MM.1S (cell line): Measurements from ENCODE around the gene DRC7.
A peak's percentile ranks its signal among the peaks of the same experiment; 100 is the strongest.

Experiments
- DNase-seq: peaks from one replicate; pipeline ENCODE4 v3.0.0-alpha.2; 2015
- H2AFZ ChIP-seq: fragments of 300-600 bp; sonication (generic); 2 replicates; pipeline ENCODE4 v1.6.0; 2016; ENCODE audit warnings: antibody characterized with exemption, low read length
- H3F3A ChIP-seq: fragments of 300-600 bp; sonication (generic); 2 replicates; pipeline ENCODE4 v1.6.1; 2016; ENCODE audit warnings: mild to moderate bottlenecking, antibody characterized with exemption, low read length, moderate library complexity, mixed read lengths; ENCODE audit not compliant: insufficient read depth
- H3K27ac ChIP-seq: fragments of 300-600 bp; sonication (generic); 2 replicates; pipeline ENCODE4 v1.5.1; 2016; ENCODE audit warnings: mild to moderate bottlenecking, low read length
- H3K27me3 ChIP-seq: fragments of 300-600 bp; sonication (generic); replicated peaks from 2 replicates; pipeline ENCODE4 v1.6.0; 2016; ENCODE audit warnings: low read length; ENCODE audit not compliant: insufficient read depth
- H3K36me3 ChIP-seq: fragments of 300-600 bp; sonication (generic); replicated peaks from 2 replicates; pipeline ENCODE4 v1.6.1; 2016; ENCODE audit warnings: mild to moderate bottlenecking, low read length, mixed read lengths; ENCODE audit not compliant: insufficient read depth
- H3K4me1 ChIP-seq: fragments of 300-600 bp; sonication (generic); 2 replicates; pipeline ENCODE4 v1.6.1; 2016; ENCODE audit warnings: low read length, mixed read lengths
- H3K4me2 ChIP-seq: fragments of 300-600 bp; sonication (generic); 2 replicates; pipeline ENCODE4 v1.6.0; 2016; ENCODE audit warnings: low read depth, low read length
- H3K4me3 ChIP-seq: fragments of 300-600 bp; sonication (generic); 2 replicates; pipeline ENCODE4 v1.5.1; 2016; ENCODE audit warnings: low read length, mixed read lengths
- H3K79me2 ChIP-seq: fragments of 300-600 bp; sonication (generic); 2 replicates; pipeline ENCODE4 v1.6.1; 2016; ENCODE audit warnings: mixed run types, low read length, mixed read lengths
- H3K9ac ChIP-seq: fragments of 300-600 bp; sonication (generic); 2 replicates; pipeline ENCODE4 v1.6.1; 2016; ENCODE audit warnings: low read length, mixed read lengths
- H3K9me2 ChIP-seq: fragments of 300-600 bp; sonication (generic); replicated peaks from 2 replicates; pipeline ENCODE4 v1.6.1; 2016; ENCODE audit warnings: mild to moderate bottlenecking, low read length, mixed read lengths; ENCODE audit not compliant: insufficient read depth
- H3K9me3 ChIP-seq: fragments of 300-600 bp; sonication (generic); replicated peaks from 2 replicates; pipeline ENCODE4 v1.6.1; 2016; ENCODE audit warnings: mild to moderate bottlenecking, low read length, mixed read lengths; ENCODE audit not compliant: insufficient read depth
- H4K20me1 ChIP-seq: fragments of 300-600 bp; sonication (generic); 2 replicates; pipeline ENCODE4 v1.6.1; 2016; ENCODE audit warnings: mild to moderate bottlenecking, low read length, moderate library complexity, mixed read lengths; ENCODE audit not compliant: insufficient read depth
- EZH2 ChIP-seq: fragments of 300-600 bp; sonication (generic); optimal IDR thresholded peaks from 2 replicates; pipeline ENCODE3; 2017; ENCODE audit warnings: low read depth, mild to moderate bottlenecking, antibody characterized with exemption, low read length, mixed read lengths
- EZH2phosphoT487 ChIP-seq: fragments of 300-600 bp; sonication (generic); IDR thresholded peaks from 2 replicates; pipeline ENCODE4 v1.6.1; 2018; ENCODE audit warnings: antibody characterized with exemption, low read length
- TF ChIP-seq, protein P1 (sequence below): fragments of 300-600 bp; sonication (generic); IDR thresholded peaks from 2 replicates; pipeline ENCODE4 v1.5.1; 2016; ENCODE audit warnings: antibody characterized with exemption, low read length, mixed read lengths

The DRC7 gene

DNA sequence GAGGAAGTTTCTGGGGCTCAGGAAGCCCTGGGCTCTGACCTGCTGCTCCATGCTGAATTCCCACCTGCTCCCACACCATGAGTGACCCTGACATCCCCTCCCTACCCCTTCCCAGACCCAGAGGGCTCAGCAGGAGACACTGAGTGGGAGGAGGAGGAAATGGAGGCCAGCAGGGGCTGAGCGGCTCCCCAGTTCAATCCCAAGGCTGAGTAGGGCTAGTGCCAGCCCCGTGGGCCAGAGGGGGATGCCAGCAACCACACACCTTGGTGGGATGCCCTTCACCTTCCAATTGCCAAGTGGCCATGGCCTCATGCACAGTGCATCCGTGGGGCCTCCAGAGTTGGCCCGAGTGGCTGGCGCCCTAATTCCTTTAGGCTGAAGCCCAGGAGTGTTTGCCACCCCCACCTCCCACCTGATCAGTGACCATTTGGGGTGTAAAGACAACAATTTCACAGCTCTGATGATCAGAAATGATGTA is 27.5 kb upstream of the DRC7 start:
- no peaks in the 10 kb centered on the region for H3K27me3 ChIP-seq
- no peaks in the 10 kb centered on the region for H3K36me3 ChIP-seq
- no peak overlapping the region for H3K27ac ChIP-seq
- no peaks in the 10 kb centered on the region for H3K79me2 ChIP-seq
- TF ChIP-seq, protein P1, sequence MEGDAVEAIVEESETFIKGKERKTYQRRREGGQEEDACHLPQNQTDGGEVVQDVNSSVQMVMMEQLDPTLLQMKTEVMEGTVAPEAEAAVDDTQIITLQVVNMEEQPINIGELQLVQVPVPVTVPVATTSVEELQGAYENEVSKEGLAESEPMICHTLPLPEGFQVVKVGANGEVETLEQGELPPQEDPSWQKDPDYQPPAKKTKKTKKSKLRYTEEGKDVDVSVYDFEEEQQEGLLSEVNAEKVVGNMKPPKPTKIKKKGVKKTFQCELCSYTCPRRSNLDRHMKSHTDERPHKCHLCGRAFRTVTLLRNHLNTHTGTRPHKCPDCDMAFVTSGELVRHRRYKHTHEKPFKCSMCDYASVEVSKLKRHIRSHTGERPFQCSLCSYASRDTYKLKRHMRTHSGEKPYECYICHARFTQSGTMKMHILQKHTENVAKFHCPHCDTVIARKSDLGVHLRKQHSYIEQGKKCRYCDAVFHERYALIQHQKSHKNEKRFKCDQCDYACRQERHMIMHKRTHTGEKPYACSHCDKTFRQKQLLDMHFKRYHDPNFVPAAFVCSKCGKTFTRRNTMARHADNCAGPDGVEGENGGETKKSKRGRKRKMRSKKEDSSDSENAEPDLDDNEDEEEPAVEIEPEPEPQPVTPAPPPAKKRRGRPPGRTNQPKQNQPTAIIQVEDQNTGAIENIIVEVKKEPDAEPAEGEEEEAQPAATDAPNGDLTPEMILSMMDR: no peak
- TF ChIP-seq EZH2phosphoT487 (no peak), EZH2 (no peak)
- H3F3A ChIP-seq: no peaks in the 10 kb centered on the region
- H3K4me3 ChIP-seq: no peak overlapping the region
- H3K4me2 ChIP-seq: no peak overlapping the region
- no peaks in the 10 kb centered on the region for H4K20me1 ChIP-seq
- H3K4me1 ChIP-seq: no peaks in the 10 kb centered on the region
- no peak for DNase-seq
- H2AFZ ChIP-seq: no peak overlapping the region
- no peak overlapping the region for H3K9ac ChIP-seq
- H3K9me2 ChIP-seq: no peaks in the 10 kb centered on the region
- H3K9me3 ChIP-seq: no peaks in the 10 kb centered on the region

DNA sequence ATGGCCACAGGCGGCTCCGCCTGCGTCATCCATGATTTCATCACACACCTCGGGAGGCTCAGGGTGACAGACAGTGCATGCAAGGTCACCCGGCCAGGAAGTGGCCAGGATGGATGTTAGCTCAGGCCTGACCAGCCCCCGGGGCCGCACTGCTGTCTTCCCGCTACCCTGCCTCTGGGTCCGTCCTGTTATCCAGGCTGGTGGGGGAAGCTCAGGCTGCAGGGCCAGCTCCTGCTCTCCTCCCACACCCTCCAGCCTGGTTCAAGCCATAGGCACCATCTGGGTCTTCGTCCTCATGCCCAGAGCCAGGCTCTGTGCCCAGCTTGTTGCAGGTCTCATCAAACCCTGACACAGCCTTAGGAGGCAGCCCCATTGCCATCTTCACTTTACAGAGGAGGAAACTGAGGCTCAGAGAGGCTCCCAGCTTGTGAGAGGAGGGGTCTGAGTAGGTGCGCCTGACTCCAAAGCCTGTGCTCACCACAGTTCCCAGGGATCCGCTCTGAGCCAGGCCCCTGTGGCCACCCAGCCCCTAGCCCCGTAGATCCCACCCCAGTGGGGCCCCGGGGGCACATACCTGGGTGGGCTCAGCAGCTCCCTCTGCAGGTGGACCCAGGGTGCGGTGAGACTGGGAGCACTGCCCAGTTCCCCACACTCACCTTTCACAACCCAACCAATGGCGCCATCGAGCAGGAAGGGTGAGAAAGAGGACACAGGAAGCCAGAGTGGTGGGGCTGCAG is 26.9 kb upstream of the DRC7 start:
- TF ChIP-seq, protein P1: peak; percentile 37
- no peak for TF ChIP-seq EZH2
- TF ChIP-seq EZH2phosphoT487: no peak
- Histone ChIP-seq H3K9me3 (no peaks in the 10 kb centered on the region), H3K4me2 (no peak overlapping the region), H3K27me3 (0 out of 2 replicates have a peak, but pooled peaks cover 3% of the 10 kb centered on the region), H3F3A (no peaks in the 10 kb centered on the region), H3K4me3 (no peak overlapping the region), H3K9me2 (no peaks in the 10 kb centered on the region), H3K79me2 (no peaks in the 10 kb centered on the region), H3K9ac (no peak overlapping the region), H3K27ac (no peak overlapping the region), H4K20me1 (no peaks in the 10 kb centered on the region), H3K4me1 (no peaks in the 10 kb centered on the region), H3K36me3 (no peaks in the 10 kb centered on the region), H2AFZ (no peak overlapping the region)
- DNase-seq: no peak

GRCh38 chr16:57668263-57668571 is 26.4 kb upstream of the DRC7 start, which contains the start of gene ADGRG3:
Gene ADGRG3, plus strand, starts transcription at chr16:57668306. Its CDS starts 42 bp downstream, at chr16:57668348.
- no peaks in the 10 kb centered on the region for H4K20me1 ChIP-seq
- peaks cover 6% of the 10 kb centered on the region; the same call in 1 of the 2 replicates for H3K27me3 ChIP-seq
- H3K9me3 ChIP-seq: no peaks in the 10 kb centered on the region
- no peaks in the 10 kb centered on the region for H3K79me2 ChIP-seq
- H3K36me3 ChIP-seq: no peaks in the 10 kb centered on the region
- no peak within 1 kb of the TSS for H3K27ac ChIP-seq
- no peak within 1 kb of the TSS for H3K4me2 ChIP-seq
- no peaks in the 10 kb centered on the region for H3K4me1 ChIP-seq
- H3F3A ChIP-seq: no peaks in the 10 kb centered on the region
- H3K4me3 ChIP-seq: no peak within 1 kb of the TSS
- no peak within 1 kb of the TSS for H3K9ac ChIP-seq
- no peak for DNase-seq
- no peak for TF ChIP-seq EZH2phosphoT487
- TF ChIP-seq, protein P1: no peak
- no peak for TF ChIP-seq EZH2
- H2AFZ ChIP-seq: no peak within 1 kb of the TSS
- no peaks in the 10 kb centered on the region for H3K9me2 ChIP-seq
